ENCODE data around the gene MMD. TPM values are rescaled to one million over a fixed set of nuclear protein-coding genes. Genes with fewer than 3 reads are reported as not detected.

The MMD gene
- total RNA-seq, 1 donor from 2014 or later, result 13.3 TPM

GRCh38 chr17:55354010-55354409, 67.6 kb downstream of the MMD start:
- DNase-seq (ENCODE audit: low read depth in 2 of 2), result no peak

DNA sequence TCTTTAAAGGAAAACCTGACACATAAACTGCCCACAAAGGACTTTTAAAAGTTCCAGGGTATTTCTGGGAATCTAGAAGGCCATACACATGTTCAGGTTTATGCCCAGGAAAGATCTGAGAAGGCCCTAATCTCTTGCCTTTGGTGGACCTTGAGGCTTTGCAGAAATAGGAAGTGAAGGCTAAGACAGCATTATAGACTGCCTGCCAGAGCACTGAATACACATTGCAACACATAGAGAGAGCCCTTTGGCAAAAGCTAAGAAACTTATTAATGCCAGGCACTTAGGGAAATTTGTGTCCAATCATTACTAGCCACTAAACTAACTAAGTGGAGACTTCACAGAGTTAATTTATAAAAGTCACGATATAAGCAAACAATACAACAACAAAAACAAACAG, 70.4 kb downstream of the MMD start:
- DNase-seq (ENCODE audit: low read depth in 2 of 2), result no peak

GRCh38 chr17:55350825-55351205, 70.8 kb downstream of the MMD start:
- no peak for DNase-seq (ENCODE audit: low read depth in 2 of 2)

GRCh38 chr17:55348749-55349354, 72.8 kb downstream of the MMD start:
- DNase-seq (ENCODE audit: low read depth in 2 of 2), result peak; percentile 47 to 59

GRCh38 chr17:55347341-55347740, 74.3 kb downstream of the MMD start:
- DNase-seq (ENCODE audit: low read depth in 2 of 2), result no peak

GRCh38 chr17:55346658-55347057, 75.0 kb downstream of the MMD start:
- DNase-seq (ENCODE audit: low read depth in 2 of 2), result no peak

DNA sequence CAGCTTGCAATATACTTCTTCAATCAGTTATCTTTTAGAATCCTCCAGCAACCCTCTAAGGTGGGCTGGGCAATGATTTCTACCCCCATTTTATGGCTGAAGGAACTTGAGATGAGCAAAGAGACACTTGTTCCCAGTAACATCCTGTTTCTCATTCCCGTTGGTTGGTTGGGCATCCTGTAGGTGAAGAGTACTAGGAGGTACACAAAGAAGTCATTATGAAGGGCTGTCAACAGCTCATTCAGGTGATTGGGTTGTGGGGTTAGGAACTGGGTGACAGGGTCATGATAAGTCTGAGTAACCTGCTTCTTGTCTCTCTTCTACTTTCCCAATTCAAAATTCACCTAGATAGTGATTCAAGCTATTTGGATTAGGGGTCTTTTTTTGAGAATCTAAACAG, 76.5 kb downstream of the MMD start:
- no peak for DNase-seq (ENCODE audit: low read depth in 2 of 2)

DNA sequence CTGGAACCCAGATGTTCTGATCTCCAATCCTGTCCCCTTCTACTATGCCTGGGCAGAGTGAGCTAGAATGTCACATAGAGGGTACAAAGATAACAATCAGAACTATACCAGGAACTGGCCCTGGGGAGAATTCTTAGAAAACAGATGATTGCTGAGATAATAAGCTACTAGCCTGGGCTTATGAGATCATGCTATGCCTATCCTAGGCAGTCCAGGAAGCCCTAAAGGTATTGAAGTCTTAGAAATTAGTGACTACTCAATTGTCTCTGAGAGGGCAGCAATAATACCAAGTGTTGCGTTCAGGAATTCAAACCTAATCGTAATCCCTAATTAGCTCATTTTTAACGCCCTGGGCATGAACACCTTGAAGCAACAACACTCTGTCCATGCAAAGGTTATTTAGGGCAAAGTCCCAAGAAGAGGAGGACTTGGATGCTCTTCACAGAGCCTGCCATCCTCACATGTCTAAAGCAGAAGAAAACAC, 77.1 kb downstream of the MMD start:
- no peak for DNase-seq (ENCODE audit: low read depth in 2 of 2)

DNA sequence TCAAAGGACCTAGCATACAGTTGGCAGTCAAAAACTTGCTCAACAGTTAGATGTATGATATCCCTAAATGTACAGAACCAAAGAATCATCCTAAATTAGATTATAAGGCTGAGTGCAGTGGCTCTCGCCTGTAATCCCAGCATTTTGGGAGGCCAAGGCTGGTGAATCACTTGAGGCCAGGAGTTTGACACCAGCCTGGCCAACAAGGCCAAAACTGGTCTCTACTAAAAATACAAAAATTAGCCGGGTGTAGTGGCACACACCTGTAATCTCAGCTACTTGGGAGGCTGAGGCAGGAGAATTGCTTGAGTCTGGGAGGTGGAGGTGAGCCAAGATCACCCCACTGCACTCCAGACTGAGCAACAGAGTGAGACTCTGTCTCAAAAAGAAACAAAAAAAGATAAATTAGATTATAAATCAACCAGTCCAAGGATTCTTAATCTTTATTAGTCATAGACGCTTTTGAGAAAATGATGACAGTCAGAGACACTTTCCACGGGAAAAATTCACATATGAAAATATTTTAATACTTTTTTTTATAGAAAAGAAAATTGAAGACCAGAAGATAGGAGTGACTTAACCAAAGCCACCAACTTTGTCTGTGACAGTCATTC, 77.6 kb downstream of the MMD start:
- DNase-seq (ENCODE audit: low read depth in 2 of 2), result no peak

- DNase-seq (ENCODE audit: low read depth in 2 of 2), result no peak
Observed at GRCh38 chr17:55342800-55343585, 78.6 kb downstream of the MMD start.

Other genes with a start within 250 kb of the MMD start
- not detected in 2 replicates for gene HLF, start 156.9 kb downstream of the MMD start, total RNA-seq
- not detected in 2 replicates for gene SMIM36, start 89.6 kb upstream of the MMD start, total RNA-seq